ENCODE data around the gene NELFA. TPM values are rescaled to one million over a fixed set of nuclear protein-coding genes. Genes with fewer than 3 reads are reported as not detected.

The NELFA gene
- total and polyA plus RNA-seq, 10 of the 15 experiments (the other 5 are each of a cell fraction or from before 2014, with no cell fraction given): 0.39 to 38.6 (median 16.7) TPM

DNA sequence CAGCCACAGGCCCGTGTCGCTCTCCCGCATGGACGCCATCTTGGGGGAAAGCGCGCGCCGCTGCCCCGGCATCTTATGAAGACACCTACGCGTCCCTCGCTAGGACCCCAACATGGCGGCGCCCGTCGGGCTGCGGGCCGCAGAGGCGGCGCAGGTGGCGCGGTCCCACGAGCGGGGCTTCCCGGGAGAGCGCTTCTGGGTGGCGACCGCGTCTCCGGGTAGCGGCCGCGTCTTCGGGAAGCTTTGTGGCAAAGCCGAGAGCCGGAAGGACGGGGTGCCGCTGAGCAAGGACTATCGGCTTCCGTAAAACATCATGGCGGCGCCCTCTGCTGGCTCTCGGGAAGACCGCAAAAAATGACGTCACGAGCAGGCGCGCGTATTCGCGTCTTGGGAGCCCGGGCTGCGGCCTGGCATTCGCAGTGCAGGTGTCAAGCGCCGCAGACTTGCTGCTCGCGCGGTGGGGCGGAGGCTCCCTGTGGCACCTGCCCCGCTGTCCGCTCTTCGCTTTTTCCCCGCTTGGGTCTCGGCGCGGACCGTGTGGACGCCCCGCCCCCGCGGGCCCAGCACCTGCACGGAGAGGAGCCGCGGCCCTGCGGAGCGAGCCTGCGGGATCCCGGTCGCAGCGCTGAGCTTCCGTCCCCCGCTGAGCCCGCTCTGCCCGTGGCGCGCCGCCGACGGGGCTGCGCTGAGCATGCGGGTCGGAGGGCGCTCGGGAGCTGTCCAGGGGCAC is at the start of gene NELFA (continued):
- no peak for TF ChIP-seq CEBPB (IDR thresholded peaks at IDR 0.05; ENCODE audit: borderline replicate concordance in 1 of 2, low read depth in 2 of 2, low read length in 2 of 2)
- peak; percentile 82; the same call in 1 of the 2 replicates for TF ChIP-seq POLR2AphosphoS2 (IDR thresholded peaks at IDR 0.05; ENCODE audit: low read depth, low read length)
- TF ChIP-seq POLR2AphosphoS5 (IDR thresholded peaks at IDR 0.05; ENCODE audit: low read length): peak; percentile 83
- 0 out of 2 replicates have a peak, but pooled peaks have one; percentile 3 for TF ChIP-seq HDGF (IDR thresholded peaks at IDR 0.05)
- peak; percentile 73 for TF ChIP-seq DPF2 (IDR thresholded peaks at IDR 0.05)
- TF ChIP-seq MEF2B (IDR thresholded peaks at IDR 0.05; ENCODE audit: partially characterized antibody, poor library complexity, severe bottlenecking): peak; percentile 35
- TF ChIP-seq, protein P1, sequence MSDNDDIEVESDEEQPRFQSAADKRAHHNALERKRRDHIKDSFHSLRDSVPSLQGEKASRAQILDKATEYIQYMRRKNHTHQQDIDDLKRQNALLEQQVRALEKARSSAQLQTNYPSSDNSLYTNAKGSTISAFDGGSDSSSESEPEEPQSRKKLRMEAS (IDR thresholded peaks at IDR 0.05; ENCODE audit: low read depth, low read length): peak; percentile 67; the same call in 1 of the 2 replicates
- peak in 1 of 2 experiments; percentile 36; a peak in 1 of 4 replicates for TF ChIP-seq IKZF2 (IDR thresholded peaks at IDR 0.05)
- no peak for TF ChIP-seq RFX5 (IDR thresholded peaks at IDR 0.05; ENCODE audit: low read depth, low read length)
- no peak for TF ChIP-seq KDM1A (IDR thresholded peaks at IDR 0.05; ENCODE audit: borderline replicate concordance)
- no peak for TF ChIP-seq MTA2 (IDR thresholded peaks at IDR 0.05; ENCODE audit: low read depth)
- no peak for TF ChIP-seq MYB (IDR thresholded peaks at IDR 0.05; ENCODE audit: borderline replicate concordance, low read depth, low read length)
- TF ChIP-seq HCFC1 (IDR thresholded peaks at IDR 0.05; ENCODE audit: low read length): peak; percentile 82
- no peak for TF ChIP-seq PAX8 (IDR thresholded peaks at IDR 0.05)
- TF ChIP-seq SPI1 (IDR thresholded peaks at IDR 0.05; ENCODE audit: borderline replicate concordance, insufficient read depth, low read depth, low read length): no peak
- TF ChIP-seq, protein P2, sequence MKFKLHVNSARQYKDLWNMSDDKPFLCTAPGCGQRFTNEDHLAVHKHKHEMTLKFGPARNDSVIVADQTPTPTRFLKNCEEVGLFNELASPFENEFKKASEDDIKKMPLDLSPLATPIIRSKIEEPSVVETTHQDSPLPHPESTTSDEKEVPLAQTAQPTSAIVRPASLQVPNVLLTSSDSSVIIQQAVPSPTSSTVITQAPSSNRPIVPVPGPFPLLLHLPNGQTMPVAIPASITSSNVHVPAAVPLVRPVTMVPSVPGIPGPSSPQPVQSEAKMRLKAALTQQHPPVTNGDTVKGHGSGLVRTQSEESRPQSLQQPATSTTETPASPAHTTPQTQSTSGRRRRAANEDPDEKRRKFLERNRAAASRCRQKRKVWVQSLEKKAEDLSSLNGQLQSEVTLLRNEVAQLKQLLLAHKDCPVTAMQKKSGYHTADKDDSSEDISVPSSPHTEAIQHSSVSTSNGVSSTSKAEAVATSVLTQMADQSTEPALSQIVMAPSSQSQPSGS (IDR thresholded peaks at IDR 0.05; ENCODE audit: low read length): no peak
- TF ChIP-seq, protein P3, sequence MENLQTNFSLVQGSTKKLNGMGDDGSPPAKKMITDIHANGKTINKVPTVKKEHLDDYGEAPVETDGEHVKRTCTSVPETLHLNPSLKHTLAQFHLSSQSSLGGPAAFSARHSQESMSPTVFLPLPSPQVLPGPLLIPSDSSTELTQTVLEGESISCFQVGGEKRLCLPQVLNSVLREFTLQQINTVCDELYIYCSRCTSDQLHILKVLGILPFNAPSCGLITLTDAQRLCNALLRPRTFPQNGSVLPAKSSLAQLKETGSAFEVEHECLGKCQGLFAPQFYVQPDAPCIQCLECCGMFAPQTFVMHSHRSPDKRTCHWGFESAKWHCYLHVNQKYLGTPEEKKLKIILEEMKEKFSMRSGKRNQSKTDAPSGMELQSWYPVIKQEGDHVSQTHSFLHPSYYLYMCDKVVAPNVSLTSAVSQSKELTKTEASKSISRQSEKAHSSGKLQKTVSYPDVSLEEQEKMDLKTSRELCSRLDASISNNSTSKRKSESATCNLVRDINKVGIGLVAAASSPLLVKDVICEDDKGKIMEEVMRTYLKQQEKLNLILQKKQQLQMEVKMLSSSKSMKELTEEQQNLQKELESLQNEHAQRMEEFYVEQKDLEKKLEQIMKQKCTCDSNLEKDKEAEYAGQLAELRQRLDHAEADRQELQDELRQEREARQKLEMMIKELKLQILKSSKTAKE (IDR thresholded peaks at IDR 0.05; ENCODE audit: low read depth, poor library complexity, severe bottlenecking): no peak
- no peak for TF ChIP-seq SMAD1 (IDR thresholded peaks at IDR 0.05; ENCODE audit: low read depth, partially characterized antibody)
- peak; percentile 99 for TF ChIP-seq CREM (IDR thresholded peaks at IDR 0.05; ENCODE audit: low read depth)
- TF ChIP-seq, protein P4, sequence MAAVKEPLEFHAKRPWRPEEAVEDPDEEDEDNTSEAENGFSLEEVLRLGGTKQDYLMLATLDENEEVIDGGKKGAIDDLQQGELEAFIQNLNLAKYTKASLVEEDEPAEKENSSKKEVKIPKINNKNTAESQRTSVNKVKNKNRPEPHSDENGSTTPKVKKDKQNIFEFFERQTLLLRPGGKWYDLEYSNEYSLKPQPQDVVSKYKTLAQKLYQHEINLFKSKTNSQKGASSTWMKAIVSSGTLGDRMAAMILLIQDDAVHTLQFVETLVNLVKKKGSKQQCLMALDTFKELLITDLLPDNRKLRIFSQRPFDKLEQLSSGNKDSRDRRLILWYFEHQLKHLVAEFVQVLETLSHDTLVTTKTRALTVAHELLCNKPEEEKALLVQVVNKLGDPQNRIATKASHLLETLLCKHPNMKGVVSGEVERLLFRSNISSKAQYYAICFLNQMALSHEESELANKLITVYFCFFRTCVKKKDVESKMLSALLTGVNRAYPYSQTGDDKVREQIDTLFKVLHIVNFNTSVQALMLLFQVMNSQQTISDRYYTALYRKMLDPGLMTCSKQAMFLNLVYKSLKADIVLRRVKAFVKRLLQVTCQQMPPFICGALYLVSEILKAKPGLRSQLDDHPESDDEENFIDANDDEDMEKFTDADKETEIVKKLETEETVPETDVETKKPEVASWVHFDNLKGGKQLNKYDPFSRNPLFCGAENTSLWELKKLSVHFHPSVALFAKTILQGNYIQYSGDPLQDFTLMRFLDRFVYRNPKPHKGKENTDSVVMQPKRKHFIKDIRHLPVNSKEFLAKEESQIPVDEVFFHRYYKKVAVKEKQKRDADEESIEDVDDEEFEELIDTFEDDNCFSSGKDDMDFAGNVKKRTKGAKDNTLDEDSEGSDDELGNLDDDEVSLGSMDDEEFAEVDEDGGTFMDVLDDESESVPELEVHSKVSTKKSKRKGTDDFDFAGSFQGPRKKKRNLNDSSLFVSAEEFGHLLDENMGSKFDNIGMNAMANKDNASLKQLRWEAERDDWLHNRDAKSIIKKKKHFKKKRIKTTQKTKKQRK (IDR thresholded peaks at IDR 0.05; ENCODE audit: low read depth, low read length): no peak
- TF ChIP-seq, protein P5, sequence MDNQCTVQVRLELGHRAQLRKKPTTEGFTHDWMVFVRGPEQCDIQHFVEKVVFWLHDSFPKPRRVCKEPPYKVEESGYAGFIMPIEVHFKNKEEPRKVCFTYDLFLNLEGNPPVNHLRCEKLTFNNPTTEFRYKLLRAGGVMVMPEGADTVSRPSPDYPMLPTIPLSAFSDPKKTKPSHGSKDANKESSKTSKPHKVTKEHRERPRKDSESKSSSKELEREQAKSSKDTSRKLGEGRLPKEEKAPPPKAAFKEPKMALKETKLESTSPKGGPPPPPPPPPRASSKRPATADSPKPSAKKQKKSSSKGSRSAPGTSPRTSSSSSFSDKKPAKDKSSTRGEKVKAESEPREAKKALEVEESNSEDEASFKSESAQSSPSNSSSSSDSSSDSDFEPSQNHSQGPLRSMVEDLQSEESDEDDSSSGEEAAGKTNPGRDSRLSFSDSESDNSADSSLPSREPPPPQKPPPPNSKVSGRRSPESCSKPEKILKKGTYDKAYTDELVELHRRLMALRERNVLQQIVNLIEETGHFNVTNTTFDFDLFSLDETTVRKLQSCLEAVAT (IDR thresholded peaks at IDR 0.05): no peak; the same call in 1 of the 2 replicates
- peak; percentile 76; the same call in 1 of the 2 replicates for TF ChIP-seq GATAD2B (conservative IDR thresholded peaks at IDR 0.05; ENCODE audit: low read depth)

Measured in GM12878 (cell line).